GM12801 (cell line): ENCODE measurements around the gene RPP14.

Experiments used
- CTCF ChIP-seq: IDR thresholded peaks from one replicate; pipeline ENCODE4 v1.5.1; 2011; ENCODE audit warnings: control low read depth; ENCODE audit not compliant: insufficient read length; ENCODE audit errors: extremely low read depth

RPP14 gene

GRCh38 chr3:58298190-58298589 is 7.9 kb upstream of the RPP14 start:
- no peak for TF ChIP-seq CTCF

DNA sequence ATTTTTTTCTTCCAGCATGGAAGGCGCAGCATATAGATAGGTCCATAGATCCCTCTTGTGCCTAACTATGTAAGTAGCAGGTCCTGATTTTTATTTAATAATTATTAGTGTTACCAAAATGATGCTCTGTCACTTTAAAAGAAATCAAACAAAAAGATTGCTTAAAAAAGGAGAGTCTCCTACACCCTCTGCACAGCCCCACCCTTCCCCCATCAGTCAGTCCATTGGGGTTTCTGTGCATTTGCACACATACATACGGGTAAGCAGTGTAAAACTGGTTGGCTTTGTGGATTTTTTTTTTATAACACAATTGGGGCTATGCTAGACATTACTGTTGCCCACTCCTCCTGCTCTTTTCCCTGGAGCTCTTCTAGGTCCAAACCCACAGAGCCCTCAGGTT is 7.0 kb upstream of the RPP14 start:
- TF ChIP-seq CTCF = no peak

DNA sequence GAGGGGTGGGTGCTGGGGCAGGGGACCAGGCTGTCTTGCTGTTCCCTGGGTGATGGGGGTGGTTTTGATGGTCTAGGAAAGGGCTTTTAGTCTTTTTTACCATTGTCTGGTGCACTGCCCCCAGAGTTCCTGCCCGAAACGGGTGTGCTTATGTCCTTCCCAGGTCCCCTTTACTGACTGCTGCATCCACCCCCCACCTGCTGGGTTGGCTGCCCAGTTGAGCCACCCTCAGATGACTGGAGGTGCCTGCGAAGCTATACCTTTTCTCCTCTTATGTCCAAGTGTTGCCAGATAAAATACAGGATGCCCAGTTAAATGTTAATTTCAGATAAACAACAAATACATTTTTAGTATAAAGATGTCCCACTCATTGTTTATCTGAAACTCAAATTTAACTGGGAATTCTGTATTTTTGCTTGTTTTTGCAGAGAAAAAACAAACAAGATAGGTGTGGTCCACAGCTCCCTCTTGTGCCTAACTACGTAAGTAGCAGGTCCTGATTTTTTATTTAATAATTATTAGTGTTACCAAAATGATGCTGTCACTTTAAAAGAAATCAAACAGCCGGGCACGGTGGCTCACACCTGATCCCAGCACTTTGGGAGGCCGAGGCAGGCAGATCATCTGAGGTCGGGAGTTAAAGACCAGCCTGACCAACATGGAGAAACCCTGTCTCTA is 6.1 kb upstream of the RPP14 start:
- TF ChIP-seq CTCF = no peak

DNA sequence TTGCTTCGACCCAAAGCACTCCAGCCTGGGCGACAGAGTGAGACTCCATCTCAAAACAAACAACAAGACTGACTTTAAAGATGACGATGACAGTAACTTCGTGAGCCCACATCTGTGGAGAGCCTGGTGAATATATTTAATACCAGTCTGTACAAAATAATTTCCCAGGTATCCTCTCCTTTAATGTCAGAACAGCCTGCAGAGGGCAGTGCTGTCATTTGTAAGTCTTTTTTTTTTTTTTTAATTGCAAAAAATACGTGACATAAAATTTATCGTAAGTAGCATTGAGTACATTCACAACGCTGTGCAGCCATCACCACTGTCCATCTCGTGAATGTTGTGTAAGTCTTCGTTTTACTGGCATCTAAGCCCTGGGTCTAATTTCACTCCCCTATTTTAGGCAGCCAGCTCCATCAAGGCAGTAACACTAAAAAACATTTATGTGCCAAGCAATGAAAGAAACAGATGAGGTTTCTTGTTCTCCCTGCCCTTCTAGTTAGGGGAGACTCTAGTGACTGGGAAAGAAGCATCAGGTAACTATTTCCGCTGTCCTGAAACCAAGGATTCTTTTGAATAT is 1.7 kb downstream of the RPP14 start:
- no peak for TF ChIP-seq CTCF

- no peak for TF ChIP-seq CTCF
Observed at GRCh38 chr3:58308728-58309127, 2.7 kb downstream of the RPP14 start.

DNA sequence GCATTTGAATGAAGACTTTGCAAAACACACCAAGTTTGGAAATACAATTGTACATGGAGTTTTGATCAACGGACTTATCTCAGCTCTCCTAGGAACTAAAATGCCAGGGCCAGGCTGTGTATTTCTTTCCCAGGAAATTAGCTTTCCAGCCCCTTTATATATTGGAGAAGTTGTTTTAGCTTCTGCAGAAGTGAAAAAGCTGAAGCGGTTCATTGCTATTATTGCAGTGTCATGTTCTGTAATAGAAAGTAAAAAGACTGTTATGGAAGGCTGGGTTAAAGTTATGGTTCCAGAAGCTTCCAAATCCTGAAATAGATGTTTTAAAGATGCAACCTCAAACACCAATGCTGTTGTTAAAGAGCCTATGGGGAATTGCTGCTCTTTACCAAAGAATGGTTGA is 11.8 kb downstream of the RPP14 start:
- TF ChIP-seq CTCF = no peak

DNA sequence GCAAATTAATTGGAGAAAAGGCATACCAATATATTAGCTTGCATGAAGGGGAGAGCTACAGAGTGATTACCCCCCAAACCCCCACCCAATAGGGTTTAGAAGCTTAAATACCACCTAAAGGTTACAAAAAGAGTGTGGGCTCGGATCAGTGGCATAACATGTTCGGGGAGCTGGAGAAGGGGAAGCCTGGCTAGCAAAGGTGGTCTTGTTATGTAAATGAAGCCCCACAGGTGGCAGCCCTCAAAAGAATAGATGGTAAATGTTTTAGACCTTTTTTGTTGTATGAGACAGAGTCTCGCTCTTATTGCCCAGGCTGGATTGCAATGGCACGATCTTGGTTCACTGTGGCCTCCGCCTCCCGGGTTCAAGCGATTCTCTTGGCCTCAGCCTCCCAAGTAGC is 15.7 kb downstream of the RPP14 start:
- no peak for TF ChIP-seq CTCF

GRCh38 chr3:58322793-58323192 is 16.7 kb downstream of the RPP14 start:
- TF ChIP-seq CTCF = no peak
